Esophagus (tissue), 2 donors: Measurements from ENCODE around the gene SLC22A12. TPM values are rescaled to one million over a fixed set of nuclear protein-coding genes. Genes with fewer than 3 reads are reported as not detected.

Source experiments
- H3K27ac ChIP-seq, 2 donors: one replicate each; pipeline ENCODE4 v1.5.1; 2013; ENCODE audit warnings: low read depth in 2 of 2, mild to moderate bottlenecking in 2 of 2, inconsistent platforms in 1 of 2, low read length in 1 of 2, moderate library complexity in 1 of 2
- H3K27me3 ChIP-seq, 2 donors: one replicate each; pipeline ENCODE4 v1.6.1; 2013; ENCODE audit warnings: low read length in 2 of 2, control low read depth in 1 of 2, mild to moderate bottlenecking in 1 of 2; ENCODE audit not compliant: insufficient read depth in 2 of 2, control insufficient read depth in 1 of 2
- H3K36me3 ChIP-seq, 2 donors: one replicate each; pipeline ENCODE4 v1.6.1; 2013; ENCODE audit warnings: low read length in 1 of 2; ENCODE audit not compliant: control insufficient read depth in 2 of 2, insufficient read depth in 2 of 2
- H3K4me1 ChIP-seq, 2 donors: one replicate each; pipeline ENCODE4 v1.6.1; 2013; ENCODE audit warnings: low read length in 1 of 2; ENCODE audit not compliant: control insufficient read depth in 2 of 2, insufficient read depth in 2 of 2
- H3K4me3 ChIP-seq, 2 donors: one replicate each; pipeline ENCODE4 v1.5.1; 2013; ENCODE audit warnings: low read length in 2 of 2, mild to moderate bottlenecking in 2 of 2, low read depth in 1 of 2, moderate library complexity in 1 of 2
- H3K9me3 ChIP-seq, 2 donors: one replicate each; pipeline ENCODE4 v1.6.1; 2013; ENCODE audit warnings: mild to moderate bottlenecking in 2 of 2, low read depth in 1 of 2, low read length in 1 of 2, moderate library complexity in 1 of 2; ENCODE audit not compliant: control insufficient read depth in 2 of 2, insufficient read depth in 1 of 2
- WGBS, 2 donors: extraction: QIAGEN DNeasy Blood & Tissue Kit; methylation state at CpG; one replicate each; pipeline ENCODE4 v1.1.7; 2013; 5-methylcytosine and 5-hydroxymethylcytosine counted together
- polyA plus RNA-seq, 2 donors: library from polyadenylated mRNA; stranded (reverse); fragments of 200-250 nt; gene quantifications; one replicate each; pipeline ENCODE4 v1.2.3, GENCODE V29; 2013
- donor health status: healthy with polysubstance abuse.
- donor health status: Bipolar disorder and iron deficiency.

Gene SLC22A12
- polyA plus RNA-seq, 2 donors, result not detected

- Histone ChIP-seq H3K27ac (no peak overlapping the region), H3K4me1 (peaks cover 0 to 7% of the 10 kb centered on the region in 2 donors), H3K9me3 (no peaks in the 10 kb centered on the region), H3K4me3 (no peak overlapping the region), H3K27me3 (no peaks in the 10 kb centered on the region), H3K36me3 (no peaks in the 10 kb centered on the region)
- 81 to 89% methylated on average over 8 of the region's 8 CpGs for WGBS, 2 donors
These were observed 21.6 kb upstream of the SLC22A12 start for GRCh38 chr11:64569300-64569970.

- H3K4me1 ChIP-seq, result peaks cover 0 to 7% of the 10 kb centered on the region in 2 donors
- no peaks in the 10 kb centered on the region for H3K27me3 ChIP-seq
- no peak overlapping the region for H3K27ac ChIP-seq
- H3K36me3 ChIP-seq, result no peaks in the 10 kb centered on the region
- H3K4me3 ChIP-seq, result no peak overlapping the region
- 85 to 90% methylated on average over 3 of the region's 3 CpGs for WGBS, 2 donors
- no peaks in the 10 kb centered on the region for H3K9me3 ChIP-seq
These were observed 20.7 kb upstream of the SLC22A12 start for GRCh38 chr11:64570341-64570740.

- H3K4me3 ChIP-seq, result no peak overlapping the region
- WGBS, 2 donors, result 90 to 94% methylated on average over 11 of the region's 11 CpGs
- H3K36me3 ChIP-seq, result no peaks in the 10 kb centered on the region
- H3K27ac ChIP-seq, result no peak overlapping the region
- H3K9me3 ChIP-seq, result no peaks in the 10 kb centered on the region
- peaks cover 0 to 7% of the 10 kb centered on the region in 2 donors for H3K4me1 ChIP-seq
- no peaks in the 10 kb centered on the region for H3K27me3 ChIP-seq
These were observed 20.0 kb upstream of the SLC22A12 start for GRCh38 chr11:64571050-64571409.

- H3K4me1 ChIP-seq, result peaks cover 0 to 7% of the 10 kb centered on the region in 2 donors
- no peaks in the 10 kb centered on the region for H3K36me3 ChIP-seq
- whole genome bisulfite sequencing, 2 donors, result 49 to 51% methylated on average over 22 of the region's 22 CpGs
- no peaks in the 10 kb centered on the region for H3K27me3 ChIP-seq
- H3K27ac ChIP-seq, result peak overlapping the region in 1 of 2 donors; percentile 20
- H3K4me3 ChIP-seq, result no peak overlapping the region
- no peaks in the 10 kb centered on the region for H3K9me3 ChIP-seq
These were observed 19.5 kb upstream of the SLC22A12 start for GRCh38 chr11:64571410-64572091.

GRCh38 chr11:64572143-64572542 lies 18.9 kb upstream of the SLC22A12 start:
- 71 to 74% methylated on average over 8 of the region's 8 CpGs for WGBS, 2 donors
- Histone ChIP-seq H3K4me3 (no peak overlapping the region), H3K4me1 (peaks cover 0 to 3% of the 10 kb centered on the region in 2 donors), H3K27me3 (no peaks in the 10 kb centered on the region), H3K27ac (peak overlapping the region in 1 of 2 donors; percentile 20), H3K36me3 (no peaks in the 10 kb centered on the region), H3K9me3 (no peaks in the 10 kb centered on the region)

GRCh38 chr11:64577202-64577601 lies 13.8 kb upstream of the SLC22A12 start:
- Histone ChIP-seq H3K27ac (no peak overlapping the region), H3K4me3 (no peak overlapping the region), H3K27me3 (no peaks in the 10 kb centered on the region), H3K9me3 (peaks cover 0 to 1% of the 10 kb centered on the region in 2 donors), H3K4me1 (peaks cover 0 to 1% of the 10 kb centered on the region in 2 donors), H3K36me3 (no peaks in the 10 kb centered on the region)
- 87 to 92% methylated on average over 6 of the region's 6 CpGs for WGBS, 2 donors

- no peaks in the 10 kb centered on the region for H3K4me1 ChIP-seq
- H3K9me3 ChIP-seq, result peaks cover 0 to 2% of the 10 kb centered on the region in 2 donors
- H3K36me3 ChIP-seq, result no peaks in the 10 kb centered on the region
- WGBS, 2 donors, result 45 to 55% methylated on average over 7 of the region's 7 CpGs
- H3K27me3 ChIP-seq, result no peaks in the 10 kb centered on the region
- no peak overlapping the region for H3K27ac ChIP-seq
- H3K4me3 ChIP-seq, result no peak overlapping the region
These were observed 10.6 kb upstream of the SLC22A12 start for GRCh38 chr11:64580412-64580811.

- no peaks in the 10 kb centered on the region for H3K4me1 ChIP-seq
- no peaks in the 10 kb centered on the region for H3K36me3 ChIP-seq
- H3K27me3 ChIP-seq, result no peaks in the 10 kb centered on the region
- H3K27ac ChIP-seq, result no peak overlapping the region
- 81 to 91% methylated on average over 17 of the region's 17 CpGs for WGBS, 2 donors
- peaks cover 0 to 2% of the 10 kb centered on the region in 2 donors for H3K9me3 ChIP-seq
- H3K4me3 ChIP-seq, result no peak overlapping the region
These were observed 9.9 kb upstream of the SLC22A12 start for GRCh38 chr11:64581057-64581523.

- no peaks in the 10 kb centered on the region for H3K36me3 ChIP-seq
- H3K27ac ChIP-seq, result no peak overlapping the region
- no peaks in the 10 kb centered on the region for H3K27me3 ChIP-seq
- H3K9me3 ChIP-seq, result peaks cover 0 to 2% of the 10 kb centered on the region in 2 donors
- 88 to 90% methylated on average over 15 of the region's 15 CpGs for WGBS, 2 donors
- no peak overlapping the region for H3K4me3 ChIP-seq
- no peaks in the 10 kb centered on the region for H3K4me1 ChIP-seq
These were observed 8.1 kb upstream of the SLC22A12 start for GRCh38 chr11:64582885-64583284.
